Measurements from ENCODE around the gene XRCC5.
"Not testable (repeated sequence)": the region's sequence is repeated elsewhere in the genome, so short reads cannot be mapped to it uniquely, and the experiment has no call there.

Gene XRCC5

GRCh38 chr2:216119986-216120385 lies 10.8 kb downstream of the XRCC5 start:
- DNase-seq, result no peak

DNA sequence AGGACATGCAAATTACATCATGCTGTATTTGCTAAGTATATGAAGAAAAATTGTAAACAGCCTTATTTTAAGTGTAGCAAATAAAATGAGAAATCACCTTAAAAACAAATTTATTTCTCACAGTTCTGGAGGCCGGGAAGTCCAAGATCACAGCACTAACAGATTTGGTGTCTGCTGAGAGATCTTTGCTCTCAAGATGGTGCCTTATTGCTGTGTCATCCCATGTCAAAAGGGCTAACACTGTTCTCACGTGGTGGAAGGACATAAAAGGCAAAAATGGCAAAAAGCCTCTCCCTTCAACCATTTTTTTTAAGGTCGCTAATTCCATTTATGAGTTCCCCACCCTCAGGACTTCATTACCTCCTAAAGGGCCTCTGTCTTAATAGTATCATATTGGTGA lies 12.1 kb downstream of the XRCC5 start:
- DNase-seq, result no peak

DNA sequence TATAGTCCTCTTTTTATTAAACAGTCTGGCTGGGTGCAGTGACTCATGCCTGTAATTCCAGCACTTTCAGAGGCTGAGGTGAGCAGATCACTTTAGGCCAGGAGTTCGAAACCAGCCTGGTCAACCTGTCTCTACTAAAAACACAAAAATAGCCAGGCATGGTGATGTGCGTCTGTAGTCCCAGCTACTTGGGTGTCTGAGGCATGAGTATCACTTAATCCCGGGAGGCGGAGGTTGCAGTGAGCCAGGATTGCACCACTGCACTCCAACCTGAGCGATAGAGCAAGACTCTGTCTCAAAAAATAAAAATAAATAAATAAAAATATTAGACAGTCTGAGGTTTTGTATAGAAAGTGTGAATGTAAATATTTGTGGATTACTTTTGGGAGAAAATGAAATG lies 17.8 kb downstream of the XRCC5 start:
- no peak for DNase-seq

GRCh38 chr2:216130346-216130971 lies 21.3 kb downstream of the XRCC5 start:
- DNase-seq, result no peak

DNA sequence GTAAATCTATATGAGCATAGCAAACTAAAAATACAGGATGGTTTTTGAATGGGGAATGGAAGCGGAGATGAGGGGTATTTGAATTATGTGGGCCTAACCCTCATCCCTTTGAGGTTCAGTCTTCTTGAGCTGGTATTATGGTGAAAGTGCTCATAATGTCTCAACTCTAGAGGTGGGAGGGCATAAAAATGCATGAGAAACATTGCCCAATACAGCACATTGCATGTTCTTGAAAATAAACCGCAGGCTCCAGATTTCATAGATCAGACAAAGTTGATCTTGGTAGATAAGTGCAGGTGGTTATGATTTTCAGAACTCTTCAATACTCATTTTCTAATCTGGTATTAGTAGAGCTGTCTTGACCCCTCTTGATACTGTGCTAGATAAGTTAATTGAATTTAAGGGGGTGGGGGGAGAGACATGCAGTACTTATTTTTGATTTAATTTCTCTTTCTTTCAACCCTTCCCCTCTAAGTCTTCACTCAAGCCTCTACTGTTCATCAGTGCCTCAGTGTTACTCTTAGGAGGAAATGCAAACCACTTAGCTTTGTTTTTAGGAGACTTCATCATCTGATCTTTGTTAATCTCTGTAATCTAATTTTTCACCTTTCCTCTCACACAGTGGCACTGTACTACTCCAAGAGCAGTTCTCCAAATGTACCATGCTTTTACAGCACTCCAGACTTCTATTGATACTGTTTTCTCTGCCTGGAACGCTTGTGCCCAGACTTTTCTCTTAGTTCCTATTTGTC lies 22.2 kb downstream of the XRCC5 start:
- DNase-seq, result no peak

GRCh38 chr2:216132585-216132984 lies 23.4 kb downstream of the XRCC5 start:
- DNase-seq, result no peak

DNA sequence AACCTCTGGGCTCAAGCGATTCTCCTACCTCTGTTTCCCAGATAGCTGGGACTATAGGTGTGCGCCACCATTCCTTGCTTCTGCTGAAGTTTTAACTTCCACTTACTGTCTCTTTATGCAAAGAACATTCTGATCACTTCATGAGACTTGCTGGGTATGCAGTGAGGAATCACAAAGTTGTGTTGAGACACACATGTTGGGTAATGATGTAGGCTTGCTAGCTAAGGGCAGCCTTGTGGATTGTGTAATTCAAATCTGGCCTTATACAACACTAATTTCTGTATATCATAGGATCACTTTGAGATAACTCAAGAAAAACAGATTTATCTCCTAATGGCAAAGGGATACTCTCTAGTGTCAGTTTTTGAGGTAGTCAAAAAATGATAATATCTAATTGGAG lies 24.2 kb downstream of the XRCC5 start:
- DNase-seq, result no peak

DNA sequence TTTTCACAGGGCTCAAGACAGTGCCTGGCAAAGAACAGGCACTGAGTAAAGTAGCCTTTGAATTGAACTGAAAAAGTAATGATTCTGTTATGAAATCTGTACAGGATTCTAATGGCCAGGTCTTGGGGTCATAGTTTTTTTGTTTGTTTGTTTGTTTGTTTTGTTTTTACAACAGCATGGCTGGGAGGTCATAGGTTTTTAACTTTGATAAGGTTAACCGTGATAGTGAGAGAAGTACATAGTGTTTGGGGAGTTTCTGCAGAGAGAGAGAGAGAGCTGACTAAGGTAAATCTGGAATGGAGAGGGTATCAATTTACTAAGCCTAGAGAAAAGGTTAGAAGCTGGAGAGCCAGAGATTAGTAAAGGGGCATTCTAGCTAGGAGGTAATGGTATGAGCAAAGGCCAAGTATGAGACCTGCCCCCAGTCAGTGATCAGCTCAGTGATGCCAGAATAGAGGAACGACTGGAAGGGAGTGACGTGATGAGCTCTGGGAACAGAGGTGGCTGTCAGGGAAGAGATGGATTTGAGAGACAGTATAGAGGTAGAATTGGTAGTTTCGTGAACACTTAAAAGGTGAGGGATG lies 25.9 kb downstream of the XRCC5 start:
- no peak for DNase-seq

- DNase-seq, result no peak
These were observed 30.7 kb downstream of the XRCC5 start for GRCh38 chr2:216139884-216140283.

DNA sequence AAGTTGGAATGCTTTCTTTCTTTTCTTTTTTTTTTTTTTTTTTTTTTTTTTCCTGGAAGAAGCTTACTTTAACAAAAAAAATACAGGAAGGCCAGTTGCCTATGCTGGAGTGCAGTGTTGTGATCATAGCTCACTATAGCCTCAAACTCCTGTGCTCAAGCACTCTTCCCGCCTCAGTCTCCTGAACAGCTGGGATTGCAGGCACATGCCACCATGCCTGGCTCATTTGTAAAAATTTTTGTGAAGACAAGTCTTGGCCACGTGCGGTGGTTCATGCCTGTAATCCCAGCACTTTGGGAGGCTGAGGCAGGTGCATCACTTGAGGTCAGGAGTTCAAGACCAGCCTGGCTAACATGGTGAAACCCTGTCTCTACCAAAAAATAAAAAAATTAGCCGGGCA lies 32.4 kb downstream of the XRCC5 start:
- not testable (repeated sequence) for DNase-seq

DNA sequence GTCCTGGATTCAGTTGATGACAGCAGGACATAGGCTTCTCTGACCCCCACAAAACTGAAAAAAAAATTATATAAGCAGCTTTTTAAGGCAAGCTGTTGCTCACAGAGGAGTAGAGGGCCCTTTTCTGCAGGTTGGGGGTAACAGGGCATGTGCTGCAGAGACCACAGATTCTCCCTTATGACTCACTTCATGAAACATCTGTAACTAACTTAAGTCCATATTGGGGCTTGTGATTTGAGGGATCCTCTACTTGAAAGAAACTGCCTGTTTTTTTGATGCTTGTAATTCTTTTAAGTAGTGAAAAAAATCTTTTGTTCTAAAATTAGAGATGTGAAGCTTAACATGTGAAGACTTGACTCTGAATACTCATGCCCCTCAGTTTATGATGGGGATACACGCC lies 33.4 kb downstream of the XRCC5 start:
- DNase-seq, result no peak

DNA sequence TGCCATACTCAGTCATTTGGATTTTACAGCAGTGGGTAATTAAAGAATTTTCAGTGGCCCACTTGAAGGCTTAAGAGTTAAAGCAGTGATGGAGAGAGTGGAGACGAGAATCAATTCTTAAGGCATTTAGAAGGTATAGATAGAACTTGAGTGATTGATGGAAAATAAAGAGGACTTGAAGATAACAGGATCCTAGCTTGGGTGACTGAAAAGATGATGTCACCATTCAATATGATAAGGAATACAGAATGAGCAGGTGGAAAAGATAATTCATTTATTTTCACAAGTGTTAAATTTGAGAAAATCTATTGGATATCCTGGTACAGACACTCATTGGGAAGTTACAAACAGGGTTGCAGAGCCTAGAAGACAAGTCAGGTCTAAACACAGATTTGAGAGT lies 35.2 kb downstream of the XRCC5 start:
- DNase-seq, result no peak

GRCh38 chr2:216144857-216145256 lies 35.7 kb downstream of the XRCC5 start:
- no peak for DNase-seq

GRCh38 chr2:216146573-216146972 lies 37.4 kb downstream of the XRCC5 start:
- no peak for DNase-seq

GRCh38 chr2:216147172-216148131 lies 38.3 kb downstream of the XRCC5 start:
- no peak for DNase-seq

- DNase-seq, result no peak
These were observed 39.8 kb downstream of the XRCC5 start for GRCh38 chr2:216148983-216149382.

DNA sequence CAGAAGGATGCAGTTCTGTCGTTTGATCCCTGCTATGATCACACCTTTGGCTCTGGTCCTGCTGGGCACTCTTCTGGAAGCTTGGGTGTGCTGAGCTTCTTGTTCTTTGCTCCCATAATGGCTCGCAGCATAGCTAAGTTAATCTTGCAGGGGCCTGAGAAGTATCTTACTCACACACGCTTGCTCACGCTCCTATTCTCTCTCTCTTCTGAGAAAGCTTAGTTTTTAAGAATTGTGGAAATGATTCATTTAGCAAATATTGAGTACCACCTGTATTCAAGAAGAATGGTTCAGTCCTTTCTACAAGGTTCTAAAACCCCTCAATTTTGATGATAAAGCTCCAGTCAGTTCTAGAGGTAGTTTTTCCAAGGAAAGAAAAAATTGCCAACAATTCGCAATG lies 40.6 kb downstream of the XRCC5 start:
- DNase-seq, result no peak

- no peak for DNase-seq
These were observed 42.3 kb downstream of the XRCC5 start for GRCh38 chr2:216151313-216152025.

GRCh38 chr2:216155954-216156353 lies 46.8 kb downstream of the XRCC5 start:
- DNase-seq, result no peak

- DNase-seq, result no peak
These were observed 47.7 kb downstream of the XRCC5 start for GRCh38 chr2:216156822-216157221.

DNA sequence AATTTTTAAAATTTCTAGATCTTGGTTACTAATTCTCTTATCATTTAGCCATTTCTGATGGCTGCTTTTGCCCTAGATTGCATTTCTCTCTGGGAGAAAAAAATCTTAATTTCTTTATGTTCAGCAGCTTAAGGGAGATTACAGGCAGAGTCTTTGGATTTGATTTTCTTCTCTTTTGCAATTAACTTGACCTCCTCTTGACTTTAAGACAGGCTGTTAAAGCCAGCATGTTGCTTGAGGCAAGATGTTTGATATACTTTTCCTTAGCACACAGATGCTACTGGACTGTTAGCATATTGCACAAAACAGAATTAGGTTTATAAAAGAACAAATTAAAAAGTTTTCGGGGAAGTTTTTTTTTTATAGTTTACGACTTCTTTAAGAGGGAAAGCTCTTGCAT lies 50.0 kb downstream of the XRCC5 start:
- no peak for DNase-seq

DNA sequence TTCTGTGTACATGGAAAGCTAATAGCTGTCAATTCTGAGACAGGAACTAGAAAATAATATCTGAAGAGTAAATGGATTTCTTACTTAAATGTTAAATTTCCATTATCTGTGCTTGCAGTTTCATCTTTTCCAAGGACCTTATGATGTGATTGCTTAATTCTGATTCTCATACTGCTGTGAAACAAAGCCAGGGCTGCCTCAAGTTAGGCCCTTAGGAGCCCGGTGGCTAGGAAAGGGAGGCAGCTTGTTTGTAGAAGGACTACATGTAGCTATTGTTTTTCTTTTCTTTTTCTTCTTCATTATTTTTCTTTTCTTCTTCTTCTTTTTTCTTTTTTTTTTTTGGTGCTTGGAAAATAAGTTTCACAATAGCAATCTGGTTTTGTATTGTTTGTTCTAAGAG lies 50.5 kb downstream of the XRCC5 start:
- no peak for DNase-seq

- DNase-seq, result no peak
These were observed 51.6 kb downstream of the XRCC5 start for GRCh38 chr2:216160786-216161185.
